ENCODE data around the gene PARVA.

- no peak for TF ChIP-seq EZH2 (IDR thresholded peaks at IDR 0.05; ENCODE audit: borderline replicate concordance)
- TF ChIP-seq, protein P1, sequence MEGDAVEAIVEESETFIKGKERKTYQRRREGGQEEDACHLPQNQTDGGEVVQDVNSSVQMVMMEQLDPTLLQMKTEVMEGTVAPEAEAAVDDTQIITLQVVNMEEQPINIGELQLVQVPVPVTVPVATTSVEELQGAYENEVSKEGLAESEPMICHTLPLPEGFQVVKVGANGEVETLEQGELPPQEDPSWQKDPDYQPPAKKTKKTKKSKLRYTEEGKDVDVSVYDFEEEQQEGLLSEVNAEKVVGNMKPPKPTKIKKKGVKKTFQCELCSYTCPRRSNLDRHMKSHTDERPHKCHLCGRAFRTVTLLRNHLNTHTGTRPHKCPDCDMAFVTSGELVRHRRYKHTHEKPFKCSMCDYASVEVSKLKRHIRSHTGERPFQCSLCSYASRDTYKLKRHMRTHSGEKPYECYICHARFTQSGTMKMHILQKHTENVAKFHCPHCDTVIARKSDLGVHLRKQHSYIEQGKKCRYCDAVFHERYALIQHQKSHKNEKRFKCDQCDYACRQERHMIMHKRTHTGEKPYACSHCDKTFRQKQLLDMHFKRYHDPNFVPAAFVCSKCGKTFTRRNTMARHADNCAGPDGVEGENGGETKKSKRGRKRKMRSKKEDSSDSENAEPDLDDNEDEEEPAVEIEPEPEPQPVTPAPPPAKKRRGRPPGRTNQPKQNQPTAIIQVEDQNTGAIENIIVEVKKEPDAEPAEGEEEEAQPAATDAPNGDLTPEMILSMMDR (IDR thresholded peaks at IDR 0.05; ENCODE audit: poor library complexity), result no peak
- TF ChIP-seq EZH2phosphoT487 (IDR thresholded peaks at IDR 0.05; ENCODE audit: low read depth, severe bottlenecking, unreplicated experiment), result no peak
Measured at GRCh38 chr11:12523180-12523924, 146.0 kb downstream of the PARVA start.
